GM12878 (cell line): ENCODE data around the gene MST1. TPM values are rescaled to one million over a fixed set of nuclear protein-coding genes. Genes with fewer than 3 reads are reported as not detected.

Source experiments
- ATAC-seq: fragments of 200-7000 bp; cut with Tn5 transposase; 3 replicates; pipeline ENCODE4 v1.9.1; 2020; ENCODE audit warnings: mild to moderate bottlenecking, moderate library complexity
- BruUV-seq: library from RNA; stranded (reverse); fragments of 400-500 nt; replicated peaks from 2 replicates; lab custom pipeline; 2021; lab: Mats Ljungman, UMichigan
- CTCF ChIA-PET: fragments of 300-600 bp; sonication (Branson Sonifier 250); formaldehyde crosslinking; extraction: SDS; loops from one replicate; lab custom pipeline; 2021; ENCODE audit warnings: inconsistent platforms; lab: Yijun Ruan, JAX
- POLR2A ChIA-PET: fragments of 350-600 bp; formaldehyde crosslinking; extraction: SDS; loops from one replicate; lab custom pipeline; 2021; ENCODE audit warnings: inconsistent platforms; lab: Charles Lee
- RAD21 ChIA-PET: fragments of 300-600 bp; sonication (Branson Sonifier 250); formaldehyde crosslinking; loops from one replicate; lab custom pipeline; 2023; ENCODE audit warnings: antibody characterized with exemption; ENCODE audit not compliant: unreplicated experiment; lab: Charles Lee
- SMC1A ChIA-PET: fragments of 300-600 bp; sonication (Branson Sonifier 250); formaldehyde crosslinking; loops from one replicate; lab custom pipeline; 2023; ENCODE audit not compliant: unreplicated experiment, uncharacterized antibody; lab: Charles Lee
- DNase-seq: peaks from one replicate; pipeline ENCODE4 v3.0.0-alpha.2; 2011; ENCODE audit warnings: low read depth, low spot score
- FAIRE-seq: peaks from 3 replicates; lab custom pipeline; 2011; peaks lifted over from hg19 to GRCh38; lab: Jason Lieb, UNC
- H2AFZ ChIP-seq: 2 replicates; pipeline ENCODE4 v1.6.0; 2011; ENCODE audit warnings: low read depth, low read length, control low read depth; ENCODE audit not compliant: control insufficient read depth
- H3K27ac ChIP-seq: 2 replicates; pipeline ENCODE4 v1.5.1; 2011; ENCODE audit warnings: control low read depth; ENCODE audit not compliant: control insufficient read depth, insufficient read depth
- H3K27me3 ChIP-seq, 2 experiments: replicated peaks in 1 of 2; 2 replicates each; pipeline versions ENCODE4 v1.6.0 to v1.6.1; 2011; ENCODE audit warnings: low read length in 1 of 2; ENCODE audit not compliant: control insufficient read depth in 2 of 2, insufficient read depth in 2 of 2
- H3K36me3 ChIP-seq, 2 experiments: 2 replicates each; pipeline ENCODE4 v1.5.1; 2011; ENCODE audit warnings: low read length in 1 of 2; ENCODE audit not compliant: control insufficient read depth in 2 of 2, insufficient read depth in 2 of 2
- H3K4me1 ChIP-seq: 2 replicates; pipeline ENCODE4 v1.6.1; 2011; ENCODE audit warnings: mild to moderate bottlenecking, low read length, moderate library complexity, mixed read lengths; ENCODE audit not compliant: control insufficient read depth, insufficient read depth
- H3K4me2 ChIP-seq: 2 replicates; pipeline ENCODE4 v1.6.0; 2011; ENCODE audit warnings: control low read depth; ENCODE audit not compliant: control insufficient read depth, insufficient read depth
- H3K4me3 ChIP-seq: fragments of 200-600 bp; sonication (generic); 2 replicates; pipeline ENCODE4 v1.5.1; 2016
- H3K79me2 ChIP-seq: 2 replicates; pipeline ENCODE4 v1.6.0; 2011; ENCODE audit warnings: low read length; ENCODE audit not compliant: control insufficient read depth, insufficient read depth
- H3K9ac ChIP-seq: 2 replicates; pipeline ENCODE4 v1.8.0; 2011; ENCODE audit warnings: low read length, control low read depth, mixed read lengths; ENCODE audit not compliant: control insufficient read depth, insufficient read depth
- H3K9me3 ChIP-seq: replicated peaks from 3 replicates; pipeline ENCODE4 v1.5.1; 2011; ENCODE audit warnings: mild to moderate bottlenecking, low read length; ENCODE audit not compliant: control insufficient read depth, insufficient read depth
- H4K20me1 ChIP-seq: 2 replicates; pipeline ENCODE4 v1.6.0; 2011; ENCODE audit not compliant: control insufficient read depth, insufficient read depth
- CBFB ChIP-seq: IDR thresholded peaks from 2 replicates; pipeline ENCODE4 v1.6.1; 2016; ENCODE audit warnings: antibody characterized with exemption, low read depth
- GATAD2B ChIP-seq: fragments of 450-650 bp; conservative IDR thresholded peaks from 2 replicates; pipeline ENCODE4 v1.6.1; 2017; ENCODE audit warnings: low read depth, mild to moderate bottlenecking, moderate library complexity
- SMARCA5 ChIP-seq: fragments of 450-650 bp; IDR thresholded peaks from 2 replicates; pipeline ENCODE4 v1.6.1; 2017; ENCODE audit warnings: mild to moderate bottlenecking
- STAT1 ChIP-seq: fragments of 450-650 bp; conservative IDR thresholded peaks from 2 replicates; pipeline ENCODE4 v1.6.1; 2014; ENCODE audit warnings: antibody characterized with exemption, mild to moderate bottlenecking
- TARDBP ChIP-seq: IDR thresholded peaks from 2 replicates; pipeline ENCODE4 v1.6.1; 2016; ENCODE audit warnings: borderline replicate concordance
- WGBS: methylation state at CpG from one replicate; pipeline ENCODE4 v1.1.6; 2016; ENCODE audit warnings: low lambda C conversion rate; ENCODE audit not compliant: insufficient replicate concordance, insufficient coverage; ENCODE audit errors: missing lambda C conversion rate; 5-methylcytosine and 5-hydroxymethylcytosine counted together
- in situ Hi-C: fragments of 300-500 bp; cut with MboI; formaldehyde crosslinking; loops from 9 replicates; pipeline ENCODE4 v1.14.3; 2018; ENCODE audit warnings: mixed read lengths
- intact Hi-C: fragments of 100-400 bp; cut with micrococcal nuclease; formaldehyde crosslinking; loops from one replicate; pipeline ENCODE4 v1.14.2; 2022; ENCODE audit not compliant: unreplicated experiment
- polyA plus RNA-seq, 11 experiments: library from polyadenylated mRNA; depleted of rRNA in 4 of 11; unstranded in 6 of 11; stranded (reverse) in 5 of 11; fragments of >200 nt; fragmentation: Nextera tagmentation in 4 of 11; fragmentation: Illumina TruSeq in 1 of 11; extraction: Ambion mirVana in 4 of 11; extraction: Trizol in 1 of 11; gene quantifications; 1 replicate in 1 of 11; 2 replicates in 10 of 11; pipeline versions ENCODE4 v1.2.1 to v1.2.3, GENCODE V29; 2011 to 2016; ENCODE audit warnings: inconsistent platforms in 2 of 11, missing spikeins in 2 of 11, low read depth in 1 of 11
- total RNA-seq, 4 experiments: library from RNA; depleted of rRNA in 3 of 4; stranded (reverse); fragments of >200 nt in 3 of 4; fragmentation: Illumina TruSeq in 1 of 4; extraction: Trizol in 1 of 4; gene quantifications; 2 replicates each; pipeline versions ENCODE4 v1.2.1 to v1.2.3, GENCODE V29; 2013 to 2021
- TF ChIP-seq, protein P1 (sequence below): IDR thresholded peaks from 2 replicates; pipeline ENCODE4 v1.6.1; 2011; ENCODE audit warnings: mild to moderate bottlenecking, low read depth, low read length, moderate library complexity; ENCODE audit not compliant: insufficient replicate concordance
- TF ChIP-seq, protein P2 (sequence below): fragments of 450-650 bp; IDR thresholded peaks from 2 replicates; pipeline ENCODE4 v1.6.1; 2016; ENCODE audit warnings: mild to moderate bottlenecking
- TF ChIP-seq, protein P3 (sequence below): IDR thresholded peaks from 2 replicates; pipeline ENCODE4 v1.6.1; 2012; ENCODE audit warnings: improper control_type of control experiment, low read depth, low read length; ENCODE audit not compliant: insufficient replicate concordance
- TF ChIP-seq, protein P4 (sequence below): fragments of 450-650 bp; IDR thresholded peaks from 2 replicates; pipeline ENCODE4 v1.6.1; 2014; ENCODE audit warnings: mild to moderate bottlenecking
- TF ChIP-seq, protein P5 (sequence below): IDR thresholded peaks from 2 replicates; pipeline ENCODE4 v1.6.1; 2012; ENCODE audit warnings: mild to moderate bottlenecking, low read depth, low read length

The MST1 gene
- total and polyA plus RNA-seq, 10 of the 15 experiments (the other 5 are each of a cell fraction or from before 2014, with no cell fraction given) = 1.2 to 25.5 (median 4.1) TPM

DNA sequence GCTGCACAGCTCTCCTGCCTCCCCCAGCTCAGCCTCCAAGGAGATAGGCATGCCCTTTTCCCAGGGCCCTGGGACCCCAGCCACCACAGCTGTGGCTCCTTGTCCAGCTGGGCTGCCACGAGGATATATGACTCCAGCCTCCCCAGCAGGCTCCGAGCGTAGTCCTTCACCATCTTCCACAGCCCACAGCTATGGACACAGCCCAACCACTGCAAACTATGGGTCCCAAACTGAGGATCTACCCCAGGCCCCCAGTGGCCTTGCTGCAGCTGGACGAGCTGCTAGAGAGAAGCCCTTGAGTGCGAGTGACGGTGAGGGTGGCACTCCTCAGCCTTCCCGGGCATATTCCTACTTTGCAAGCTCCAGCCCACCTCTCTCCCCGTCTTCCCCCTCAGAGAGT is 35.7 kb downstream of the MST1 start:
- in situ Hi-C loops = no loop called here
- no peak for ATAC-seq
- TF ChIP-seq, protein P1, sequence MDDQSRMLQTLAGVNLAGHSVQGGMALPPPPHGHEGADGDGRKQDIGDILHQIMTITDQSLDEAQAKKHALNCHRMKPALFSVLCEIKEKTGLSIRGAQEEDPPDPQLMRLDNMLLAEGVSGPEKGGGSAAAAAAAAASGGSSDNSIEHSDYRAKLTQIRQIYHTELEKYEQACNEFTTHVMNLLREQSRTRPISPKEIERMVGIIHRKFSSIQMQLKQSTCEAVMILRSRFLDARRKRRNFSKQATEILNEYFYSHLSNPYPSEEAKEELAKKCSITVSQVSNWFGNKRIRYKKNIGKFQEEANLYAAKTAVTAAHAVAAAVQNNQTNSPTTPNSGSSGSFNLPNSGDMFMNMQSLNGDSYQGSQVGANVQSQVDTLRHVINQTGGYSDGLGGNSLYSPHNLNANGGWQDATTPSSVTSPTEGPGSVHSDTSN = no peak
- TF ChIP-seq SMARCA5 (no peak), STAT1 (no peak), TARDBP (no peak), GATAD2B (no peak), CBFB (no peak)
- TF ChIP-seq, protein P2, sequence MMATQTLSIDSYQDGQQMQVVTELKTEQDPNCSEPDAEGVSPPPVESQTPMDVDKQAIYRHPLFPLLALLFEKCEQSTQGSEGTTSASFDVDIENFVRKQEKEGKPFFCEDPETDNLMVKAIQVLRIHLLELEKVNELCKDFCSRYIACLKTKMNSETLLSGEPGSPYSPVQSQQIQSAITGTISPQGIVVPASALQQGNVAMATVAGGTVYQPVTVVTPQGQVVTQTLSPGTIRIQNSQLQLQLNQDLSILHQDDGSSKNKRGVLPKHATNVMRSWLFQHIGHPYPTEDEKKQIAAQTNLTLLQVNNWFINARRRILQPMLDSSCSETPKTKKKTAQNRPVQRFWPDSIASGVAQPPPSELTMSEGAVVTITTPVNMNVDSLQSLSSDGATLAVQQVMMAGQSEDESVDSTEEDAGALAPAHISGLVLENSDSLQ = no peak
- TF ChIP-seq, protein P3, sequence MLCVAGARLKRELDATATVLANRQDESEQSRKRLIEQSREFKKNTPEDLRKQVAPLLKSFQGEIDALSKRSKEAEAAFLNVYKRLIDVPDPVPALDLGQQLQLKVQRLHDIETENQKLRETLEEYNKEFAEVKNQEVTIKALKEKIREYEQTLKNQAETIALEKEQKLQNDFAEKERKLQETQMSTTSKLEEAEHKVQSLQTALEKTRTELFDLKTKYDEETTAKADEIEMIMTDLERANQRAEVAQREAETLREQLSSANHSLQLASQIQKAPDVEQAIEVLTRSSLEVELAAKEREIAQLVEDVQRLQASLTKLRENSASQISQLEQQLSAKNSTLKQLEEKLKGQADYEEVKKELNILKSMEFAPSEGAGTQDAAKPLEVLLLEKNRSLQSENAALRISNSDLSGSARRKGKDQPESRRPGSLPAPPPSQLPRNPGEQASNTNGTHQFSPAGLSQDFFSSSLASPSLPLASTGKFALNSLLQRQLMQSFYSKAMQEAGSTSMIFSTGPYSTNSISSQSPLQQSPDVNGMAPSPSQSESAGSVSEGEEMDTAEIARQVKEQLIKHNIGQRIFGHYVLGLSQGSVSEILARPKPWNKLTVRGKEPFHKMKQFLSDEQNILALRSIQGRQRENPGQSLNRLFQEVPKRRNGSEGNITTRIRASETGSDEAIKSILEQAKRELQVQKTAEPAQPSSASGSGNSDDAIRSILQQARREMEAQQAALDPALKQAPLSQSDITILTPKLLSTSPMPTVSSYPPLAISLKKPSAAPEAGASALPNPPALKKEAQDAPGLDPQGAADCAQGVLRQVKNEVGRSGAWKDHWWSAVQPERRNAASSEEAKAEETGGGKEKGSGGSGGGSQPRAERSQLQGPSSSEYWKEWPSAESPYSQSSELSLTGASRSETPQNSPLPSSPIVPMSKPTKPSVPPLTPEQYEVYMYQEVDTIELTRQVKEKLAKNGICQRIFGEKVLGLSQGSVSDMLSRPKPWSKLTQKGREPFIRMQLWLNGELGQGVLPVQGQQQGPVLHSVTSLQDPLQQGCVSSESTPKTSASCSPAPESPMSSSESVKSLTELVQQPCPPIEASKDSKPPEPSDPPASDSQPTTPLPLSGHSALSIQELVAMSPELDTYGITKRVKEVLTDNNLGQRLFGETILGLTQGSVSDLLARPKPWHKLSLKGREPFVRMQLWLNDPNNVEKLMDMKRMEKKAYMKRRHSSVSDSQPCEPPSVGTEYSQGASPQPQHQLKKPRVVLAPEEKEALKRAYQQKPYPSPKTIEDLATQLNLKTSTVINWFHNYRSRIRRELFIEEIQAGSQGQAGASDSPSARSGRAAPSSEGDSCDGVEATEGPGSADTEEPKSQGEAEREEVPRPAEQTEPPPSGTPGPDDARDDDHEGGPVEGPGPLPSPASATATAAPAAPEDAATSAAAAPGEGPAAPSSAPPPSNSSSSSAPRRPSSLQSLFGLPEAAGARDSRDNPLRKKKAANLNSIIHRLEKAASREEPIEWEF = no peak
- TF ChIP-seq, protein P4, sequence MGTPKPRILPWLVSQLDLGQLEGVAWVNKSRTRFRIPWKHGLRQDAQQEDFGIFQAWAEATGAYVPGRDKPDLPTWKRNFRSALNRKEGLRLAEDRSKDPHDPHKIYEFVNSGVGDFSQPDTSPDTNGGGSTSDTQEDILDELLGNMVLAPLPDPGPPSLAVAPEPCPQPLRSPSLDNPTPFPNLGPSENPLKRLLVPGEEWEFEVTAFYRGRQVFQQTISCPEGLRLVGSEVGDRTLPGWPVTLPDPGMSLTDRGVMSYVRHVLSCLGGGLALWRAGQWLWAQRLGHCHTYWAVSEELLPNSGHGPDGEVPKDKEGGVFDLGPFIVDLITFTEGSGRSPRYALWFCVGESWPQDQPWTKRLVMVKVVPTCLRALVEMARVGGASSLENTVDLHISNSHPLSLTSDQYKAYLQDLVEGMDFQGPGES = no peak
- TF ChIP-seq, protein P5, sequence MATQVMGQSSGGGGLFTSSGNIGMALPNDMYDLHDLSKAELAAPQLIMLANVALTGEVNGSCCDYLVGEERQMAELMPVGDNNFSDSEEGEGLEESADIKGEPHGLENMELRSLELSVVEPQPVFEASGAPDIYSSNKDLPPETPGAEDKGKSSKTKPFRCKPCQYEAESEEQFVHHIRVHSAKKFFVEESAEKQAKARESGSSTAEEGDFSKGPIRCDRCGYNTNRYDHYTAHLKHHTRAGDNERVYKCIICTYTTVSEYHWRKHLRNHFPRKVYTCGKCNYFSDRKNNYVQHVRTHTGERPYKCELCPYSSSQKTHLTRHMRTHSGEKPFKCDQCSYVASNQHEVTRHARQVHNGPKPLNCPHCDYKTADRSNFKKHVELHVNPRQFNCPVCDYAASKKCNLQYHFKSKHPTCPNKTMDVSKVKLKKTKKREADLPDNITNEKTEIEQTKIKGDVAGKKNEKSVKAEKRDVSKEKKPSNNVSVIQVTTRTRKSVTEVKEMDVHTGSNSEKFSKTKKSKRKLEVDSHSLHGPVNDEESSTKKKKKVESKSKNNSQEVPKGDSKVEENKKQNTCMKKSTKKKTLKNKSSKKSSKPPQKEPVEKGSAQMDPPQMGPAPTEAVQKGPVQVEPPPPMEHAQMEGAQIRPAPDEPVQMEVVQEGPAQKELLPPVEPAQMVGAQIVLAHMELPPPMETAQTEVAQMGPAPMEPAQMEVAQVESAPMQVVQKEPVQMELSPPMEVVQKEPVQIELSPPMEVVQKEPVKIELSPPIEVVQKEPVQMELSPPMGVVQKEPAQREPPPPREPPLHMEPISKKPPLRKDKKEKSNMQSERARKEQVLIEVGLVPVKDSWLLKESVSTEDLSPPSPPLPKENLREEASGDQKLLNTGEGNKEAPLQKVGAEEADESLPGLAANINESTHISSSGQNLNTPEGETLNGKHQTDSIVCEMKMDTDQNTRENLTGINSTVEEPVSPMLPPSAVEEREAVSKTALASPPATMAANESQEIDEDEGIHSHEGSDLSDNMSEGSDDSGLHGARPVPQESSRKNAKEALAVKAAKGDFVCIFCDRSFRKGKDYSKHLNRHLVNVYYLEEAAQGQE = no peak
- H4K20me1 ChIP-seq = no peaks in the 10 kb centered on the region
- H3K4me1 ChIP-seq = peaks cover 8% of the 10 kb centered on the region
- no peak overlapping the region for H2AFZ ChIP-seq
- H3K27me3 ChIP-seq = no peaks in the 10 kb centered on the region
- no peak for DNase-seq
- H3K9ac ChIP-seq = no peak overlapping the region
- no peak for FAIRE-seq
- H3K79me2 ChIP-seq = no peaks in the 10 kb centered on the region
- intact Hi-C loops = no loop called here
- H3K9me3 ChIP-seq = no peaks in the 10 kb centered on the region
- ChIA-PET SMC1A (no interaction called here), POLR2A (no interaction called here), RAD21 (interaction anchor here (0.7 kb wide), 1 partner anchor 114 kb away, joined by 3 read pairs; no protein-coding TSS in a partner anchor), CTCF (interaction anchor here (1.5 kb wide), 1 partner anchor 113 kb away, joined by 8 read pairs; no protein-coding TSS in a partner anchor)
- no peak overlapping the region for H3K4me3 ChIP-seq
- WGBS = 52% methylated on average over 8 of the region's 8 CpGs
- H3K36me3 ChIP-seq = no peaks in the 10 kb centered on the region
- BruUV-seq = no TSS peak
- H3K27ac ChIP-seq = no peak overlapping the region
- H3K4me2 ChIP-seq = no peak overlapping the region
